Fibroblast of pulmonary artery (primary cell): ENCODE results near the gene TLL2.

Source experiments
- DNase-seq: peaks from one replicate; pipeline ENCODE4 v3.0.0-alpha.2; 2010; ENCODE audit warnings: low read depth
- H3K4me3 ChIP-seq: replicated peaks from 2 replicates; pipeline ENCODE4 v1.5.1; 2011; ENCODE audit warnings: low read depth, mild to moderate bottlenecking, control low read depth, low read length, moderate library complexity
- CTCF ChIP-seq: IDR thresholded peaks from 2 replicates; pipeline ENCODE4 v1.5.1; 2011; ENCODE audit warnings: mild to moderate bottlenecking, control low read depth, low read length, inconsistent platforms; ENCODE audit errors: missing control alignments

The TLL2 gene

DNA sequence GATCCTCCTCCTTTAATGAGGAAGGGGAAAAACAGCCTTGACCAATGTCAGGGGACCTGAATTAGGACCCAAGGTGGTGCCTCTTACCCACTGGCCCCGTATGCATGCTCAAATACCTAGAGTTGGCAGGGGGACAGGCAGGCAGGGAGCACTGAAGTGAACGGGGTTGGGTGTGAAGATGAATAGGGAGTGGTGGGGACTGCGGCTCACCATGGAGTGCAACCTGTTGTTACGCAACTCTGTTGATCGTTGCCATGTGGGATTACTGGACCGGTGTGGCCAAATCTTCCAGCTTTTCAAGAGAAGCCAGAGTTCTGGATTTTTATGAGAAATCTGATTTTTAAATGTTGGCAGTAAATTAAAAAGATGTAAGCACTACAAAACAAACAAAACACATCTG is 48.1 kb downstream of the TLL2 start:
- no peak for TF ChIP-seq CTCF
- no peak for DNase-seq
- no peak overlapping the region for H3K4me3 ChIP-seq

DNA sequence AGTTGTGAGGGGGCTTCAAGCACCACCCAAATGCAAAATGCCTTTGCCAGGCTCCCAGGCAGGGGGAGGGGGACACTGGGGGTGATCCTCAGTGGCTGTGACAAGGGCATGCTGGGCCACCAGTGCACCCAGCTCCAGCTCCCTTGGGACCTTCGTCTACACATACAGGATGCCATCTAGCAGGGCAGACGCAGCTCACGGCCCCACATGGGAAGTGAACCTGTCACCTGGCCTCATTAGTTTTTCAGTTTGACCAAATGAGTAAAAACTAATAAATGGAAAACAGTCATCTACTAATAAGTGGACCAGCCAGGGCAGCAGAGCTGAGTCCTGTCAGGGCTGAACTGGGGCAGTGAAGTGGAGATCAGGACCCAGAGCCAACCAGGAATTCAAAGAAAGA is 50.2 kb downstream of the TLL2 start:
- DNase-seq = no peak
- TF ChIP-seq CTCF = no peak
- no peak overlapping the region for H3K4me3 ChIP-seq

DNA sequence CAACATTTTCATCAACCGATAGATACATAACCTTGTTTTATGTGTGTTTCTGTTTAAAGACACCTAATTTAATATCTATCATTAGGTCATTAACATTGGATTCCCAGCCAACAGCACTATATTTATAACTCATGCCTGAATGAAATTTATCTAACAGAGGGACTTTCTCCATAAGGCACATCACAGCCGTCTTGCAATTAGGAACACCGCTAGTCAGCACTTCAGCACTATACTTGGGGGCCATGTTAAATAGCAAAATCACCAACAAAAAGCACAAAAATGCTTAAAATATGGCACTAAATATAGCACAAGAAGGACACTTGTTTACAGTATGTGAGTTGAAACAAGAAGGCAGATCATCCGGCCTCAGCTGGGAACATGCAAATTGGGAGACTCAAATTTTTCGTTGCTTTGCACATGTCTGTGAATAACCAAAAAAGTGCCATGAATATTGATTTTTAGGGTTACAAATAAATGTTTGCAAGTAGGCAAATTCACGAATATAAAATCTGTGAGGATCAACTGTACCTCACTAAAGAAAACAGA is 51.0 kb downstream of the TLL2 start:
- no peak overlapping the region for H3K4me3 ChIP-seq
- no peak for DNase-seq
- TF ChIP-seq CTCF = no peak

GRCh38 chr10:96460316-96460715 is 53.4 kb downstream of the TLL2 start:
- no peak overlapping the region for H3K4me3 ChIP-seq
- no peak for TF ChIP-seq CTCF
- DNase-seq = no peak

DNA sequence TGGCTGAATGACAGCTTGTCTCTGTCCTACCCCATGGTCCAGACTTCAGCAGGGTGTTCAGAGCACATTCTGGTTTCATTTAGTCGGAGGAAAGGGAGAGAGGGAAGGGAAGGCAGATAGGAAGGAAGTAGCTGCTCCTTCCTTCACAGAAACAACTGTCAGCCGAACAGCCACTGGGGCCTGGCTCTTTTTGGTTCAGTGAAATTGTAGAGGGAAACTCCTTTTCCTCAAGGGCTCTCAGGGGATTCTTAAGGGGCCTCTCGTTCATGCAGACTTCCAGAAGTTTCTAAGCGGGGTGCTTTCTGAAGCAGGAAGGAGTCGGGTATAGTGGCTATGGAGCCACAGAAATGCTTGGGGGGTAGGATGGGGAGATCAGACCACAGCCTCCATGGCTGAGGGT is 56.4 kb downstream of the TLL2 start:
- no peak for TF ChIP-seq CTCF
- H3K4me3 ChIP-seq = no peak overlapping the region
- no peak for DNase-seq

GRCh38 chr10:96456296-96456840 is 57.4 kb downstream of the TLL2 start:
- no peak overlapping the region for H3K4me3 ChIP-seq

More at GRCh38 chr10:96456296-96456840, 57.4 kb downstream of the TLL2 start:
- no peak for TF ChIP-seq CTCF
- no peak for DNase-seq
